Activated T-helper 1 cell treated with Interleukin-2 at 50 U/mL for 16 hours (primary cell): ENCODE results near the gene EPHA10.
A peak's percentile ranks its signal among the peaks of the same experiment; 100 is the strongest.

Experiments used
- DNase-seq: peaks from one replicate; pipeline ENCODE4 v3.0.0-alpha.2; 2020; ENCODE audit warnings: low read depth

EPHA10 gene

DNA sequence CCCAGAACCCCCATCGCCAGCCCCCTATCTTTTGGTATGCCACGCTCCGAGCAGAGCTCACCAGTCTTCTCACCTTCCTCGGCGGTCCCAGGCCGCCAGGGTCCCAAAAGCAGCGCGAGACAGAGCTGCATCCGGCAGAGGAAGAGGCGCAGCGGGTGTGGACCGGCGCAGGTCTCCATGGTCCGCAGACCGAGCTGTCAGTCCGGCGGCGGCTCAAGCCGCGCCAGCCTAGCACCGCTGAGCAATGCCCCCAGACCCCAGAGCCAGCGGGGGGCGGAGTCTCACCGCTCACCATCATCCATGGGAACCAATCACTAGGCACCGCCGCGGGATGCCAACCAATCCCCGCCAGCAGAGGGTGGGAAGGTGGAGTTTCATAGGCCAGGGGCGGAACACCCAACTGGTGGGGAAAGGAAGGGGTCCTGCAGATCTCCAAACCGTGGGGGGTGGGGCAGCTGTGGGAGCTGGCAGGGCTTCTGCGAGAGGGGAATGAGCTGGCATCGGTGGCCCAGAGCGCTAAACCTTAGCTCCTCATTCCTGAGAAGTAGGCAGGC lies at the start of gene EPHA10:
Gene EPHA10, minus strand, starts transcription at position 233 of the 554 bp plus-strand sequence. Its CDS starts 54 bp downstream, at position 179.
- DNase-seq: no peak

DNA sequence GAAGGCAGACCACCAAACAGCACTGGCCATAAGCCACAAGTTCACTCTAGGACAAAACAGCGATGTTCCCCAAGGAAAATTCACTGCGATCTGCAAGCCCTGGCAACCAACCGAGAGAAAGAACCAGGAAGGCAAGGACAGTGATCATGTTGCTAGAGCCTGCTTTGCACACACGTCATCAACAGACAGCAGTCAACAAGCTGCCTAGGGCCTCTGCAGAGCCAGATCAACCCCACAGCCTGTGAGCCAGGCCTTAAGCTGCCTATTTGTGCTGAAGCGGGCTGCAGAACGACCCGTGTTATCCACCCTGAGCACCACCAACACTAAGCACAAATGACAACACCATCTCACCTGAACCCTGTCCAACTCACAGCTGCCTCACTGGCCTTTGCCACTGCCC lies 49.3 kb upstream of the EPHA10 start:
- no peak for DNase-seq

- no peak for DNase-seq
Observed at GRCh38 chr1:37813529-37814145, 48.7 kb upstream of the EPHA10 start.

DNA sequence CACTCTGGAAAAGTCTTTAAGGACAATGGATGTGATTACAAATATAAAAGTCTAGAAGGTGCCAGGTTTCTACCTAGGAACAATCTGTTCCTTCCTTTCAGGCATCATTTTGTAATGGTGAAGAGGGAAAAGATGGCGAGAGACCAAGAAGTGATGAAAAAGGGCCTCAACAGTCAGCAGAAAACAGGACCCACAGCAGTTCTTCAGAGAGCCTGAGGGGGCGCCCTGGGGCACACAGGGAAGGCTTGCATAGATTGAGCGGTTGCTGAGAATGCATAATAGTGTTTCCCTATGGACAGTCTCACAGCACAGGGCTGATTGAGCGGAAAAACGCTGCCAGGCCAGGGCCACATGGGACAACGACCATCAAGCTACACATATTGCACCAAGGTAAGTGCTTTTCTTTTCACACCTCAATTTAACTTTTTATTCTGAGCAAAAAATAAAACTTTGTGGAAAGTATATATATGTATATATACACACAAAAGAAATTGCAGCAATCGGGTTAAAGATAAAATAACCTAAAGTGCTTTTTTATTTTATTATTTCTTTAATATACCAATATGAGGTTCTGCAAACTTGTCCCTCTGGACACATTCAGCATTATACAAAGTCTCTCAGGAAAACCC lies 46.2 kb upstream of the EPHA10 start:
- DNase-seq: peak; percentile 35

DNA sequence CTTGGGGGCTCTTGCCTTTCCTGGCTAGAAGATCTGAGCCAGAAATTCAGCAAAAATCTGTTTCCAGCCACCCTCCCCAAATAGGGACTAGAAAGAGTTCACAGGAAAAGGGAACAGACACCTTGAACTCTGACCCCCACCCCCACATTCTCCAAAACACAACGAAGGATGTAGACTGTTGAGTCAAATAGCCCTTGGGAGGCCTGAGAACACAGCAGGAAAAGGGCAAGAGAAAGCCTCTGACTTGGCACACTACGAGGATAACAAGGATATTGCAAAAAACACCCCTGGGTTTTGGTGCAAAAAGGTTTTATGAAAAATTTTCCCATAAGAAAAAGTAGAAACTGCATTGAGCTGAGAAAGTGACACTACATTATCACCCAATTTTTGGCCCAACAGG lies 45.0 kb upstream of the EPHA10 start:
- DNase-seq: no peak

DNA sequence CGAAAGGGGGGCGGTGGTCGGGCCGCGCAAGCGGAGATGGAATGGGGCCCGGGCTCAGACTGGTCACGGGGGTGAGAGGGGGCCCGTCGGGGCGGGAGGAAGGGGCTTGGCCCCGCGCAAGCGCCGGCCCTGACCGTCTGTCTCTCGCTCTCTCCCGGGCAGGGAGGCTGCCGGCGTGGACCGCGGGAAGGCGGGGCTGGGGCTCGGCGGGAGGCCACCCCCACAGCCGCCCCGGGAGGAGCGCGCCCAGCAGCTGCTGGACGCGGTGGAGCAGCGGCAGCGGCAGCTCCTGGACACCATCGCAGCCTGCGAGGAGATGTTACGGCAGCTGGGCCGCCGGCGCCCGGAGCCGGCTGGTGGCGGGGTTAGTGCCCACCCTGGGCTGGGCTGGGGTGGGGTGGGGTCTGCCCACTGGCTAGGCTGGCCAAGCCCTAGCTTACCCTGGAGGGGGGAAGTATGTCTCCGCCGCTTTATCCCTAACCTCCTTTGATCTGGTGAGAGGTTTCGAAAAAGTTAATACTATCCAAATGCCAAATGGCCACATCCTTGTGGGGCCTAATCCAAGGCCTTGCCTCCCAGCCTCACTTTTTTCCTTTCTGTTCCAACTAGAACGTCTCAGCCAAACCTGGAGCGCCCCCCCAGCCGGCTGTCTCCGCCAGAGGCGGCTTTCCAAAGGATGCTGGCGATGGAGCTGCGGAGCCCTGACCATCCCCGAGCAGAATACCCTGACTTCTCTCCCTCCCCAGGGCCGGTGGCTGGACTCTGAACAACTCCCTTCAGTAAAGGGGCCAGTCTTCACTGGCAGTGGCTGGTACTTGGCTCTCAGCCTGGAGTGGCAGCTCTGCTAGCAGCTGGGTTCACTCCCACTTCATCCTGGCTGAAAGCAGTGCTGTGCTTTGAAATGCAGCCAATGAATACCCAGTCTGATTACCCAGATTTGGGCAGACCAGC lies 43.7 kb upstream of the EPHA10 start:
- no peak for DNase-seq

DNA sequence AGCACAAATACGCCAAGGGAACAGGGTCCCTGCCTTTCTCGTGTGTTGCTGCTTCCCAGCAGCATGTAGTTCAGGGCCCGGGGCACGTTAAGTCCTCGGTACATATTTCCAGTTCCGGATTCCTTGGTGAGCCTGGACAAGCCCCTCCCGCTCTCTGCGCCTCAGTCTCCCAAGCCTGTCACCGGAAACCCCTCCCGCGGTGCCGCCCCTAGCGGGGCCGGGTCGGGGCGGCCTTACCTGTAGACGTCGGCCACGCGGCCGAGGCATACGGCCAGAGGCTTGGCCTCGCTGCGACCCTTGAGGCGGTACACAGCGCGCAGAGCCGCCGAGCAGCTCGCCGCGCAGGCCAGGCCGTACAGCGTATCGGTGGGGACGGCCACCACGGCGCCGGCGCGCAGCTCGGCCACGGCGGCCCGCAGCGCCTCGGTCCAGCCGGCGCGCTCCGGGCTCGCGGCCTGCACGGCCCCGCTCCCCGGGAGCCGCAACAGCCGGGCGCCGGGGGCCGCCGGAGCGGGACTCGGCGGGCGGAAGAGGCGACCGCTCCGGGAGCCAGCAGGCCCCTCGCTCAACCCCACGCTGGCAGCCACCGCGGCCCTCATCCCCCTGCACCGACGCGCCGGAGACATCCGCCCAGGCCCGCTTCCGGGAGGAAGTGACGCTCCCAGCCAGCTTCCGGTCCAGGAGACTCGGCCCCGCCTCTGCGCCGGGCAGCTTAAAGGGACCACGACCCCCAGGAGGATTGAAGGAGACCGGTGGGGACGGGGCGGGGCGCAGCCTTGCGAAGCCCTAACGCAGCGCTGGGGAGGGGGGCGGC lies 42.8 kb upstream of the EPHA10 start, which contains the start of the genes C1orf122 and YRDC:
Gene C1orf122, plus strand, starts transcription at position 236 of the 814 bp plus-strand sequence. CDS start 615 bp downstream, outside the sequence.
Gene YRDC, minus strand, starts transcription at position 654 of the 814 bp plus-strand sequence. Its CDS starts 28 bp downstream, at position 626.
- DNase-seq: peak; percentile 87

GRCh38 chr1:37807220-37807554 lies 42.3 kb upstream of the EPHA10 start:
- DNase-seq: no peak

DNA sequence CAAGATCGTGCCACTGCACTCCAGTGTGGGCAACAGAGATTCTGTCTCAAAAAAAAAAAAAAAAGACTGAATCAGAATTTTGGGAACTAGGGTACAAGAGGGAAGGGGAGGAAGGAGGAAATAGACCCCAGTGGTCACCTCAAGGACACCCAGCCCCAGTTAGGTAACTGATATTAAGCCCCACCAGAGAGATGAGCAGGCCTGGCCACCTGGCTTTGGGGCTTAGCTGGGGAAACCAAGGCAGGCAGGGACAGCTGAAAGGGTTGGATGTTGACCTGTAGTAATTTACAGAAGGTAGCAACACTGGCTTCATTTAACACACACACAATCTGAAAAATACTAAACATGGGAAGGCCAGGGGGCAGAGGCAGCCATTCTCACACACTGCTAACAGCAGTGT lies 37.5 kb upstream of the EPHA10 start:
- DNase-seq: no peak

GRCh38 chr1:37797750-37798345 lies 32.9 kb upstream of the EPHA10 start:
- DNase-seq: no peak

GRCh38 chr1:37795340-37796125 lies 30.6 kb upstream of the EPHA10 start:
- DNase-seq: peak; percentile 20

DNA sequence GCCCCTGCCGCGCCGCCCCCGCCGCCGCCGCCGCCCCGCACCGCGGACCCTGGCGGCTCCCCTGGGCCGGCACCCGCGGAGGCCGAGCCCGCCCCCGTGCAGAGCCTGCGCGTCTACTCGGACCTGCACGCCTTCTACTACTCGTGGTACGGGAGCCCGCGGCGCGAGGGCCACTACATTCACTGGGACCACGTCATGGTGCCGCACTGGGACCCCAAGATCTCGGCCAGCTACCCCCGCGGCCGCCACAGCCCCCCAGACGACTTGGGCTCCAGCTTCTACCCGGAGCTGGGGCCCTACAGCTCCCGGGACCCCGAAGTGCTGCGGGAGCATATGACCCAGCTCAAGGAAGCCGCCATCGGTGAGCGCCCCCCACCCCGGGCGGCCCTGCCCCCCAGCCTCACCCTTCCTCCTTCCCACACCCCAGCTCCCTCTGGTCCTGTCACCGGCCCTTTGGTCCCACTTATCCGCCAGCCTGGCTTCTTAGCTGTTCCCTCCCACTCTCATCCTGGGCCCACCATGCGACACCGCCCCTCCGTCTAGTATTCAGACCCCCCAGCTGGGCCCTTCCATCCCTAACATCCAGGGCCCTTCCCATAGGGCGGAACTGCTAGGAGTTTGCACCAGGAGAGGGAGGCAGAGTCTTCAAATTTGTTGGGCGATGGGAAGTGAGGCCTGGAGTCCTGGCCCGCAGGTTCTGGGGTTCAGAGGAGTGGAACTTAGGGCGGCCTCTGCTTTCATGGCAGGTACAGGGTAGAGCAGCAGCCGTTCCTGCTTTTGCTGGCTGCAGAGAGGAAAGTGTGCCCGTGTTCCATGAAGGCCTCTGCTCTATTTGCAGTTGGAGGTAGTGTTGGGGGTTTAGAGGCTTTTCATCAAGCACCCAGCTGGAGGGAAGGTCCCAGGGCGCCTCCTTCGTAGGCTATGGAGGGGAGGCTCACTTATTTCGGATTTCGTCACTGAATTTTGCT lies 29.7 kb upstream of the EPHA10 start:
- no peak for DNase-seq

DNA sequence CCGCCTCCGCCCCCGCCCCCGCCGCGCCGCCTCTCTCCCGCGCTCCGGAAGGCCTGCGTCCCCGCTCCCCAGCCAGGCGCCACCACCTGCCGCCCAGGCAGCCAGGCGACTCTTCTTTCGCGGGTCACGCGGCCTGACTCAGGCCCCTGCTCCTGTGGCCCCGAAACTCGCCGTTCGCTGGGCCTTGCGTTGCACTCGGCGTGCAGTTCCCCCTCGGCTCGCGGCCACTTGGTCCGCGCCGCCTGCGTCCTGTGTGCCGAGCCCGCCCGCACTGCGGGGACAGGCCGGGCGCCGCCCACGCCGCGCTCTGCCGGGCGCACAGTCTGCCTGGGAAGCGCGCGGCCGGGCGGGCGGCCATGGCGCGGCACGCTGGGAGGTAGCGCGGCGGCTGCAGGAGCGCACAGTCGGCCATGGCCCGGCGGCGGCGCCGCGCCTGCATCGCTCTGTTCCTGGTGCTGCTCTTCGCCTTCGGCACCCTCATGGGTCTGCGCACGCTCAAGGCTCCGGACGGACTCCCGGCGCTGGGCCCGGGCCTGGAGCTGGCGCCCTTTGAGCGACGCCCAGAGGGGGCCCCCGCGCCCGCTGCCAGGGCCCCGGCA lies 29.0 kb upstream of the EPHA10 start, which contains the start of gene MANEAL:
Gene MANEAL, plus strand, starts transcription at position 75 of the 599 bp plus-strand sequence. Its CDS starts 336 bp downstream, at position 411.
- DNase-seq: no peak

GRCh38 chr1:37792943-37793686 lies 28.2 kb upstream of the EPHA10 start:
- DNase-seq: no peak

DNA sequence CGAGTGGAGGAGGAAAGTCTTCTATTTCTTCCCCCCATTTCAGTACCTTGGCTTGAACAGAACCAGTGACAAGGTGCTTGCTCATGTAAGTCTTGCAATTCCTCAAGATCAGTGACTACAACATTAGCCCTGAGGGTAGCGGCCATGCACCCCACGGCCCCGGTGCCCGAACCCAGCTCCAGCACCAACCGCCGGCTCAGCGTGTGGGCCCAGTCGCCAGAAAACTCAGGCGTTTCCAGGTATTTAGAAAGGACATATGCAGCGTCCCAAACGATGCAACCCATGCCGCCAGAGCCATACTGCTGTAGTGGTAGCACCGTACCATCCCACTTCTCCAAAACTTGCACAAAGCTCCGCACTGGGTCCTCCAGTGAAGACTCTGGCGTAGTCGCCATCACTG lies 17.6 kb upstream of the EPHA10 start:
- DNase-seq: no peak

DNA sequence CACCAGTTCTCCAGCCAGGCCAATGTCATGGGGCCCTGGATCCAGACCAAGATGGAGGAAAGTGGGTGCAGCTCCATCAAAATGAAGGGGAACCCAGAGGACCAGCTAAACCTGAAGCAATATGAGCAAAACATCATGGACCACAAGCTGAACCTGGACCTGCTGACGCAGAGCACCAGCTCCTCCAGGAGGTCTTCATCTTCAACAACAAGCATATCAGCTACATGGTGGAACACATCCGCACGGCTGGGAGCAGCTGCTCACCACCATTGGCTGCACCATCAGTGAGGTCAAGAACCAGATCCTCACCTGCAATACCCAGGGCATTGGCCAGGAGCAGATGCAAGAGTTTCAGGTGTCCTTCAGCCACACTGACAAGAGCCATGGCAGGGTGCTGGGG lies 13.7 kb upstream of the EPHA10 start:
- no peak for DNase-seq

GRCh38 chr1:37776946-37777516 lies 12.1 kb upstream of the EPHA10 start:
- DNase-seq: no peak
